ENCODE data around the gene PTHLH.

The PTHLH gene

DNA sequence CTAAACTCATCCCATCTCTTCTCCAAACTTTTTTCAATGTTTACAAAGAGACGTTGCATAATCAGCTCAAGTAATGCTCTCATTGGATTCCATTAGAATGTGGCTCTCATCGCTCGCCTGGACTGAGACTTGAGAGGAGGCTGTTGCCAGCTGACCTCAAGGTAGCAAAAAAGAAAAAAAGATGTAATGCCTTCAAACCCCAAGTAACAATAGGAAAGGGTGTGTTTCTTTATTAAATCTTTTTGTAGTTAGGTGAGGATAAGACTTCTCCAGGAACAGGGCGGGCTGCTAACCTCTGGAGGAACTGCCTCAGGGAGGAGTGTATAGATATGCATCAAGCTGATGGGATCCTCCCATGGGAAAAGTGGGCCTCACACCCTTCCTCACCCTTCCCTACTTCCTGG is 956 bp upstream of the PTHLH start:
- no peak for DNase-seq

- no peak for DNase-seq
Observed at GRCh38 chr12:27971606-27972005, 927 bp downstream of the PTHLH start.

GRCh38 chr12:27971121-27971489 is 1.4 kb downstream of the PTHLH start:
- DNase-seq = peak; percentile 6

GRCh38 chr12:27970401-27971120 is 2.0 kb downstream of the PTHLH start:
- peak; percentile 40 for DNase-seq

GRCh38 chr12:27969624-27970400 is 2.7 kb downstream of the PTHLH start:
- peak; percentile 37 for DNase-seq

GRCh38 chr12:27968972-27969623 is 3.4 kb downstream of the PTHLH start:
- DNase-seq = peak; percentile 35

DNA sequence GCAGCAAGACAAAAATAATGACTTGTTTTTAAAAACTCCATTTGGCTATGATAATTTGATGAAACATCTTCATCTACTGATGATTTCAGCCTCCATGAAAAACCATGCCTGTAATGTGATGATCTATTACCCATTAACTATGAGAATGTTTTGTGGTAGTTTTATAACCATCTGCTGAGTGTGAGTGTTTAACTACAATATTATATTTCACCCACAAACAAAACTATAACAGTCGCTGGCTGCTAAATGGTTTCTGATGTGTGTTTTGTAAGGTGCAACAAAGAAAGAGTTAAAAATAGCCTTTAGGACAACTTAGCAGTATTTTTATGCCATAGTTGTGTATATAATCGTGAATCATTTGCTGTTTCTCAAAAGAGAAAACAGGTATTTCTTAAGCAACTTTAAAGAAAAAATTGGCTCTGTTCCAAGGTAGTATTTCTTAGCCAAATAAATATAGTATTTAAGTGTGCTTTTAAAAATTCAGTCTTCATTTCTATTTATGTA is 4.9 kb downstream of the PTHLH start:
- no peak for DNase-seq

DNA sequence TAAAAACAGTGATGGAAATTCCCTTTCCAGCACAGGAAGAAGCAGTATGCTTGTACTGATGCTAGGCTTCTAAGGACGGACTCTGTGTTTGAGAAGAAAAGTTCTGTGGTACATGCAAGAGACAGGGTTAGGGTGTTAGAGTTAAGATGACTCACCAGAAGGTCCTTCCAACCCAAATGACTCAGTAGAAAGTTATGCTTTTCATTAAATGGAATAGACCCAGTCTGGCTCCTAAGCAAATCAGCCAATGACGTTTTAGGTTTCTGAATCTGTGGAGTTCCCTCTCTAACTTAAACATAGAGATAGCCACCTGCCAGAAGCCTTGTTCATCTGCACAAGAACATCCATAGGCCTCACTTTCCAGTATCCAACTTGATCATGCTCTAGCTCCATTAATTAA is 5.7 kb downstream of the PTHLH start:
- peak; percentile 23 for DNase-seq

- DNase-seq = no peak
Observed at GRCh38 chr12:27965966-27966365, 6.6 kb downstream of the PTHLH start.

- no peak for DNase-seq
Observed at GRCh38 chr12:27965411-27965810, 7.1 kb downstream of the PTHLH start.

- DNase-seq = no peak
Observed at GRCh38 chr12:27964123-27964522, 8.4 kb downstream of the PTHLH start.

GRCh38 chr12:27960821-27961220 is 11.7 kb downstream of the PTHLH start:
- no peak for DNase-seq

GRCh38 chr12:27958675-27959074 is 13.9 kb downstream of the PTHLH start:
- no peak for DNase-seq

DNA sequence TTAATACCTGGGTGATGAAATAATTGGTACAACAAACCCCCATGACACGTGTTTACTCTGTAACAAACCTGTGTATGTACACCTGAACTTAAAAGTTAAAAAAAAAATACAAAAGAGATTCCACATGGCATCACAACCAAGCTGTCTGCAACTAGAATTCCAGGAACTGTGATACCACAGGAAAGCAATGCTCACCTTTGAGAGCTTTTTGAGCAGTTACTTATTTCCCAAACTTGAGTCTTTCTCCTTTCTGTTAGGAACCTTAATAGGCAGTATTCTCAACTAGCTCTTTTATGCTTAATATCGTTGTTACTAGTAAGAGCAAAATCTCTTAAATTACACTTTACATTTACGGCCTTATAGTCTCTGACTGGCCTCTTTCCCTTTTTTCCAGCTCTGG is 15.2 kb downstream of the PTHLH start:
- no peak for DNase-seq

DNA sequence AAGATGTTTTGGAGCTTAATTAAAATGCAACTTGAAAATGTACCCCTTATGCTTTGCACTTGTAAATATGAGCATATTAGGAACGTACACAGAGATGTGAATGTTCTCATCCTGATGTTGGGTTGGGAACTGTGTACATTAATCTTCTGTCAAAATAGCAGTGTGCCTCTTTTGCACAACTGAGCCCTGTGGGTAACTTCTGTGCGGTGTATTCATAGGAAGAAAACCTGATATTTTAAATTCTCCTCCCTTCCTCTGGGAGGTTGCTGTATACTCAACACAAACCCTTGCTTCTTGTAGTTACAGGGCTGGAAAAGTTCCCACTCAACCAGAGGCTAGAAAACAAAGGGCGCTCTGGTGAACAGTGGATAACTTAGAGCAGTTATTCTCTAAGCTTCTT is 18.7 kb downstream of the PTHLH start:
- DNase-seq = no peak

GRCh38 chr12:27953348-27953747 is 19.2 kb downstream of the PTHLH start:
- no peak for DNase-seq

DNA sequence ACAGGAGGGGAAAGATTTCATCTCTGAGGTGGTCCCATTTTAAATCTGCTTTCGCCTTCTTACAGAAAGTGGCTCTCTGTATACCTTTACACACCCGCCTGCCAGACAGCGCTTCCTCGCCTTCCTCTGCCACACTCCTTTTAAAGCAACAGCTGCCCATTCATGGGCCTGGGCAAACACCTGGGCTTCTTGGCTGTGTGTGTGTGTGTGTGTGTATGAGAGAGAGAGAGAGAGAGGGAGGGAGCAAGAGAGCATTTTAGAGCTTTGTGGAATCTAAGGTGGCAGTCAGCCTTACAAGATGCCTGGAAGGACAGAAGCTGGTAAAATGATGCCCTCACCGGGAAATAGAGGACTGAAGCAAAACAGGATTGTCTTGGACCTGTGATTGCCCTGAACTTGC is 20.0 kb downstream of the PTHLH start:
- no peak for DNase-seq

GRCh38 chr12:27951898-27952297 is 20.6 kb downstream of the PTHLH start:
- no peak for DNase-seq

- DNase-seq = no peak
Observed at GRCh38 chr12:27946421-27946820, 26.1 kb downstream of the PTHLH start.

- no peak for DNase-seq
Observed at GRCh38 chr12:27940756-27941402, 31.7 kb downstream of the PTHLH start.

DNA sequence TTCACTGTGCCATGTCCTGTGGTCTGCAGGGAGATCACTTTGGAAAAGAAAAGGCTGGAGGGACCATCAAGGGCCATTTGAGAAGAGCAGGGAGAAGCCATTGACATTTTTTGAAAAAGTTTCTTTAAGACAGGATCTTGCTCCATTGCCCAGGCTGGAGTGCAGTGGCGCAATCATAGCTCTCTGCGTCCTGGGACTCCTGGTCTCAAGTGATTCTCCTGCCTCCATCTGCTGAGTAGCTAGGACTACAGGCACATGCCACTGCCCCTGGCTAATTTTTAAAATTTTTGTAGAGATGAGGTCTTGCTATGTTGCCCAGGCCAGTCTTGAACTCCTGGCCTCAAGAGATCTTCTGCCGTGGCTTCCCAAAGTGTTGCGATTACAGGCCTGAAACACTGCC is 32.3 kb downstream of the PTHLH start:
- no peak for DNase-seq

GRCh38 chr12:27937768-27938167 is 34.8 kb downstream of the PTHLH start:
- no peak for DNase-seq

DNA sequence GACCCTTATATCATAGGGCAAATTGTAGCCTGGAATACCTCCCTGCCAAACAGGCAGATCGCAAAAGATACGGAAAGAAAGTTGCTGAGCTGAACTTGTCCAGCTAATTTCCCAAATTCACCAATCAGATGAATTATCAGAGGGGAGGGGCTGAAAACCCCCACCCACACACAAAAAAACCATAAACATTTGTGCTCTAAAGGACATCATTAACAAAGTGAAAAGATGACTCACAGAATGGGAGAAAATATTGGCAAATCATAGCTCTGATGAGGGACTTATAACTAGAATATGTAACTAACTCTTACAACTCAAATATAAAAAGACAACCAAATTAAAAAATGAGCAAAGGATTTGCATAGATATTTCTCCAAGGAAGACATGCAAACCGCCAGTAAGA is 36.3 kb downstream of the PTHLH start:
- DNase-seq = no peak

Measured in 8988T (cell line).